HG02938 (cell line): Measurements from ENCODE around the gene ELL2.
A peak's percentile ranks its signal among the peaks of the same experiment; 100 is the strongest.
"Not testable (repeated sequence)": the region's sequence is repeated elsewhere in the genome, so short reads cannot be mapped to it uniquely, and the experiment has no call there.

Experiments
- ATAC-seq: cut with Tn5 transposase; IDR thresholded peaks from one replicate; pipeline ENCODE4 v1.9.1; 2021; ENCODE audit warnings: mild to moderate bottlenecking, moderate library complexity; ENCODE audit not compliant: unreplicated experiment

Gene ELL2

GRCh38 chr5:95862671-95863382 is 98.8 kb downstream of the ELL2 start:
- no peak for ATAC-seq

- ATAC-seq: no peak
Observed at GRCh38 chr5:95861864-95862561, 99.6 kb downstream of the ELL2 start.

- ATAC-seq: no peak
Observed at GRCh38 chr5:95861221-95861863, 100.3 kb downstream of the ELL2 start.

- ATAC-seq: no peak
Observed at GRCh38 chr5:95859661-95860060, 102.0 kb downstream of the ELL2 start.

- ATAC-seq: peak; percentile 92
Observed at GRCh38 chr5:95858661-95859595, 102.7 kb downstream of the ELL2 start.

GRCh38 chr5:95858023-95858461 is 103.6 kb downstream of the ELL2 start:
- no peak for ATAC-seq

GRCh38 chr5:95857185-95857945 is 104.3 kb downstream of the ELL2 start:
- ATAC-seq: no peak

- ATAC-seq: no peak
Observed at GRCh38 chr5:95856501-95856981, 105.1 kb downstream of the ELL2 start.

GRCh38 chr5:95853490-95853889 is 108.2 kb downstream of the ELL2 start:
- ATAC-seq: no peak

- no peak for ATAC-seq
Observed at GRCh38 chr5:95852567-95852966, 109.1 kb downstream of the ELL2 start.

GRCh38 chr5:95851141-95851540 is 110.5 kb downstream of the ELL2 start:
- ATAC-seq: not testable (repeated sequence)

GRCh38 chr5:95850391-95850894 is 111.2 kb downstream of the ELL2 start:
- ATAC-seq: no peak

- no peak for ATAC-seq
Observed at GRCh38 chr5:95848701-95849100, 113.0 kb downstream of the ELL2 start.

- ATAC-seq: no peak
Observed at GRCh38 chr5:95847261-95847592, 114.4 kb downstream of the ELL2 start.

GRCh38 chr5:95846554-95847260 is 114.9 kb downstream of the ELL2 start:
- peak; percentile 57 for ATAC-seq

- ATAC-seq: no peak
Observed at GRCh38 chr5:95845391-95845790, 116.3 kb downstream of the ELL2 start.

- ATAC-seq: no peak
Observed at GRCh38 chr5:95843733-95844223, 117.9 kb downstream of the ELL2 start.

- peak; percentile 78 for ATAC-seq
Observed at GRCh38 chr5:95842854-95843544, 118.7 kb downstream of the ELL2 start.
